HepG2 (cell line): Measurements from ENCODE around the gene ZNF33A. TPM values are rescaled to one million over a fixed set of nuclear protein-coding genes. Genes with fewer than 3 reads are reported as not detected.

Experiments used
- ATAC-seq: fragments of 200-7000 bp; cut with Tn5 transposase; 3 replicates; pipeline ENCODE4 v1.9.1; 2020; ENCODE audit warnings: mild to moderate bottlenecking, moderate library complexity
- BruUV-seq: library from RNA; stranded (reverse); fragments of 400-500 nt; replicated peaks from 2 replicates; lab custom pipeline; 2021; lab: Mats Ljungman, UMichigan
- CTCF ChIA-PET: fragments of 300-600 bp; formaldehyde crosslinking; extraction: SDS; loops from one replicate; lab custom pipeline; 2021; ENCODE audit warnings: low total read pairs, inconsistent platforms, low intra/inter-chr PET ratio; lab: Yijun Ruan, JAX
- POLR2A ChIA-PET: fragments of 350-600 bp; sonication (Branson Sonifier 250); formaldehyde crosslinking; loops from one replicate; lab custom pipeline; 2020; ENCODE audit warnings: antibody characterized with exemption, inconsistent platforms; lab: Yijun Ruan, JAX
- DNase-seq: peaks from one replicate; pipeline ENCODE4 v3.0.0-alpha.2; 2015; ENCODE audit warnings: low spot score
- FAIRE-seq: peaks from 3 replicates; lab custom pipeline; 2011; peaks lifted over from hg19 to GRCh38; lab: Jason Lieb, UNC
- H2AFZ ChIP-seq: one replicate; pipeline ENCODE4 v1.6.1; 2011; ENCODE audit warnings: low read length, inconsistent platforms
- H3K27ac ChIP-seq: fragments of 300-600 bp; 3 replicates; pipeline ENCODE4 v1.8.0; 2011; ENCODE audit warnings: mixed run types, mild to moderate bottlenecking, mixed read lengths, low read length, inconsistent platforms; ENCODE audit not compliant: insufficient read depth; ENCODE audit errors: extremely low read length
- H3K27me3 ChIP-seq, 2 experiments: fragments of 200-600 bp in 1 of 2; 2 replicates in 1 of 2; 3 replicates in 1 of 2; pipeline versions ENCODE4 v1.6.0 to v1.8.0; 2011; ENCODE audit warnings: low read length in 2 of 2, mild to moderate bottlenecking in 2 of 2, moderate library complexity in 2 of 2, inconsistent platforms in 1 of 2; ENCODE audit not compliant: insufficient read depth in 2 of 2, control insufficient read depth in 1 of 2
- H3K36me3 ChIP-seq, 2 experiments: fragments of 200-600 bp in 1 of 2; replicated peaks in 1 of 2; 2 replicates in 1 of 2; 3 replicates in 1 of 2; pipeline versions ENCODE4 v1.5.1 to v1.8.0; 2011; ENCODE audit warnings: low read length in 2 of 2, inconsistent platforms in 1 of 2; ENCODE audit not compliant: insufficient read depth in 2 of 2, control insufficient read depth in 1 of 2
- H3K4me1 ChIP-seq: 2 replicates; pipeline ENCODE4 v1.5.1; 2012; ENCODE audit warnings: low read length, inconsistent platforms; ENCODE audit not compliant: insufficient read depth
- H3K4me2 ChIP-seq: 2 replicates; pipeline ENCODE4 v1.6.0; 2011; ENCODE audit warnings: low read depth, low read length, inconsistent platforms
- H3K4me3 ChIP-seq, 3 experiments: fragments of 200-600 bp in 1 of 3; sonication (generic), shearing (Covaris generic) in 1 of 3; replicated peaks in 1 of 3; 2 replicates each; pipeline ENCODE4 v1.5.1; 2011 to 2016; ENCODE audit warnings: low read length in 3 of 3, inconsistent platforms in 2 of 3, low read depth in 2 of 3, mild to moderate bottlenecking in 2 of 3, control low read depth in 1 of 3, mixed read lengths in 1 of 3; ENCODE audit not compliant: insufficient read depth in 1 of 3
- H3K79me2 ChIP-seq: one replicate; pipeline ENCODE4 v1.6.1; 2011; ENCODE audit warnings: low read length, inconsistent platforms; ENCODE audit not compliant: insufficient read depth
- H3K9ac ChIP-seq: 2 replicates; pipeline ENCODE4 v1.6.0; 2011; ENCODE audit warnings: mild to moderate bottlenecking, low read depth, low read length, inconsistent platforms; ENCODE audit not compliant: insufficient read depth
- H3K9me3 ChIP-seq: 2 replicates; pipeline ENCODE4 v1.5.1; 2012; ENCODE audit warnings: mild to moderate bottlenecking, low read length
- H4K20me1 ChIP-seq: 2 replicates; pipeline ENCODE4 v1.6.0; 2011; ENCODE audit warnings: inconsistent platforms, mild to moderate bottlenecking, low read length, moderate library complexity; ENCODE audit not compliant: insufficient read depth
- ATF2 ChIP-seq: sonication (generic); formaldehyde crosslinking; IDR thresholded peaks from 2 replicates; pipeline ENCODE4 v1.4.0; 2020; ENCODE audit warnings: missing genetic modification reagents
- CHCHD3 ChIP-seq: sonication (generic); formaldehyde crosslinking; IDR thresholded peaks from 2 replicates; pipeline ENCODE4 v1.8.0; 2022; ENCODE audit warnings: mild to moderate bottlenecking, missing genetic modification reagents, moderate library complexity
- CTCF ChIP-seq: sonication (generic); formaldehyde crosslinking; IDR thresholded peaks from 2 replicates; pipeline ENCODE4 v1.5.0; 2020; ENCODE audit warnings: mild to moderate bottlenecking, missing genetic modification reagents, moderate library complexity
- ISX ChIP-seq: sonication (generic); formaldehyde crosslinking; conservative IDR thresholded peaks from 2 replicates; pipeline ENCODE4 v1.5.0; 2020; ENCODE audit warnings: missing genetic modification reagents
- KDM2A ChIP-seq: sonication (generic); formaldehyde crosslinking; IDR thresholded peaks from 2 replicates; pipeline ENCODE4 v1.4.0; 2020; ENCODE audit warnings: low read depth, missing genetic modification reagents, borderline replicate concordance
- POLR2G ChIP-seq: fragments of 200-400 bp; formaldehyde crosslinking; IDR thresholded peaks from 2 replicates; pipeline ENCODE4 v1.6.1; 2018; ENCODE audit warnings: mild to moderate bottlenecking, low read depth, low read length, moderate library complexity
- RBM22 ChIP-seq: fragments of 200-400 bp; formaldehyde crosslinking; optimal IDR thresholded peaks from 2 replicates; pipeline ENCODE3; 2017; ENCODE audit warnings: mild to moderate bottlenecking, low read length, moderate library complexity
- SIX4 ChIP-seq: sonication (generic); formaldehyde crosslinking; IDR thresholded peaks from 2 replicates; pipeline ENCODE4 v1.4.0; 2020; ENCODE audit warnings: missing genetic modification reagents
- WGBS: methylation state at CpG from one replicate; pipeline ENCODE4 v1.1.6; 2017; ENCODE audit warnings: low lambda C conversion rate; 5-methylcytosine and 5-hydroxymethylcytosine counted together
- in situ Hi-C: cut with HindIII; loops from 2 replicates; pipeline ENCODE4 v1.10.0; 2017; ENCODE audit warnings: low pct_unique_long_range_greater_than_20kb; ENCODE audit not compliant: extremely low pct_ligation_motif_present
- intact Hi-C: fragments of 100-400 bp; cut with micrococcal nuclease; formaldehyde crosslinking; loops from one replicate; pipeline ENCODE4 v1.10.0; 2022; ENCODE audit not compliant: unreplicated experiment
- polyA plus RNA-seq, 8 experiments: library from polyadenylated mRNA; depleted of rRNA in 3 of 8; stranded (reverse) in 7 of 8; unstranded in 1 of 8; fragments of >200 nt; fragmentation: Illumina TruSeq in 4 of 8; extraction: Trizol in 4 of 8; gene quantifications; 2 replicates each; pipeline versions ENCODE4 v1.2.1 to v1.2.3, GENCODE V29; 2011 to 2016; ENCODE audit warnings: low read depth in 4 of 8, missing spikeins in 1 of 8, mixed read lengths in 1 of 8; ENCODE audit not compliant: insufficient read depth in 1 of 8
- total RNA-seq, 5 experiments: library from RNA; depleted of rRNA; stranded (reverse); fragments of >200 nt; fragmentation: Illumina TruSeq; extraction: Trizol; gene quantifications; 2 replicates each; pipeline ENCODE4 v1.2.3, GENCODE V29; 2016; ENCODE audit warnings: low read depth in 1 of 5
- TF ChIP-seq, protein P1 (sequence below): sonication (generic); formaldehyde crosslinking; IDR thresholded peaks from 2 replicates; pipeline ENCODE4 v1.5.0; 2020; ENCODE audit warnings: missing genetic modification reagents, mild to moderate bottlenecking, borderline replicate concordance
- TF ChIP-seq, protein P2 (sequence below): sonication (generic); formaldehyde crosslinking; IDR thresholded peaks from 2 replicates; pipeline ENCODE4 v1.4.0; 2020; ENCODE audit warnings: missing genetic modification reagents
- TF ChIP-seq, protein P3 (sequence below): sonication (generic); formaldehyde crosslinking; IDR thresholded peaks from 2 replicates; pipeline ENCODE4 v1.4.0; 2020; ENCODE audit warnings: missing genetic modification reagents

The ZNF33A gene
- total and polyA plus RNA-seq, 2 of the 13 experiments (the other 11 are each of a cell fraction or from before 2014, with no cell fraction given) = 13.1 to 22.5 TPM

- TF ChIP-seq, protein P1, sequence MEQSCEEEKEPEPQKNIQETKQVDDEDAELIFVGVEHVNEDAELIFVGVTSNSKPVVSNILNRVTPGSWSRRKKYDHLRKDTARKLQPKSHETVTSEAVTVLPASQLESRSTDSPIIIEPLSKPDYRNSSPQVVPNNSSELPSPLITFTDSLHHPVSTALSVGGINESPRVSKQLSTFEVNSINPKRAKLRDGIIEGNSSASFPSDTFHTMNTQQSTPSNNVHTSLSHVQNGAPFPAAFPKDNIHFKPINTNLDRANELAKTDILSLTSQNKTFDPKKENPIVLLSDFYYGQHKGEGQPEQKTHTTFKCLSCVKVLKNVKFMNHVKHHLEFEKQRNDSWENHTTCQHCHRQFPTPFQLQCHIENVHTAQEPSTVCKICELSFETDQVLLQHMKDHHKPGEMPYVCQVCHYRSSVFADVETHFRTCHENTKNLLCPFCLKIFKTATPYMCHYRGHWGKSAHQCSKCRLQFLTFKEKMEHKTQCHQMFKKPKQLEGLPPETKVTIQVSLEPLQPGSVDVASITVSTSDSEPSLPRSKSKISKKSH (CRISPR knock-in tag) = 0 out of 2 replicates have a peak, but pooled peaks have one; percentile 4
- no peak for TF ChIP-seq SIX4
Measured at GRCh38 chr10:38093816-38094157, 83.3 kb downstream of the ZNF33A start (continued).

- H3K9ac ChIP-seq = peak within 1 kb of the TSS; percentile 86
- peak; percentile 65 for FAIRE-seq
- ChIA-PET POLR2A (interaction anchor here (0.9 kb wide), 1 partner anchor 84 kb away, joined by 3 read pairs; the partner anchor contains the start of gene ZNF33A), CTCF (no interaction called here)
- DNase-seq = peak; percentile 94
- intact Hi-C loops = loop anchor here (1.0 to 10.0 kb wide), 2 partner anchors 80 to 118 kb away; partner anchors contain the start of genes ZNF25 and ZNF33A
- peak within 1 kb of the TSS; percentile 88 for H3K4me2 ChIP-seq
- H3K4me1 ChIP-seq = peaks cover 43% of the 10 kb centered on the region
- no peaks in the 10 kb centered on the region; a peak in 1 of 5 replicates for H3K27me3 ChIP-seq
- no peaks in the 10 kb centered on the region for H3K9me3 ChIP-seq
- in situ Hi-C loops = no loop called here
- H3K4me3 ChIP-seq = peak within 1 kb of the TSS; percentile 77 to 92 (median 80)
- H3K79me2 ChIP-seq = peaks cover 13% of the 10 kb centered on the region
- H4K20me1 ChIP-seq = no peaks in the 10 kb centered on the region
- TSS peak; percentile 40 for BruUV-seq
- 0% methylated on average over 31 of the region's 59 CpGs for WGBS
- peak within 1 kb of the TSS; percentile 60 for H2AFZ ChIP-seq
- peaks cover 0 to 15% of the 10 kb centered on the region in 2 experiments; a peak in 2 of 5 replicates for H3K36me3 ChIP-seq
- peak; percentile 98 for ATAC-seq
- peak within 1 kb of the TSS; percentile 75 for H3K27ac ChIP-seq
- TF ChIP-seq, protein P2, sequence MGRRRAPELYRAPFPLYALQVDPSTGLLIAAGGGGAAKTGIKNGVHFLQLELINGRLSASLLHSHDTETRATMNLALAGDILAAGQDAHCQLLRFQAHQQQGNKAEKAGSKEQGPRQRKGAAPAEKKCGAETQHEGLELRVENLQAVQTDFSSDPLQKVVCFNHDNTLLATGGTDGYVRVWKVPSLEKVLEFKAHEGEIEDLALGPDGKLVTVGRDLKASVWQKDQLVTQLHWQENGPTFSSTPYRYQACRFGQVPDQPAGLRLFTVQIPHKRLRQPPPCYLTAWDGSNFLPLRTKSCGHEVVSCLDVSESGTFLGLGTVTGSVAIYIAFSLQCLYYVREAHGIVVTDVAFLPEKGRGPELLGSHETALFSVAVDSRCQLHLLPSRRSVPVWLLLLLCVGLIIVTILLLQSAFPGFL (CRISPR knock-in tag) = no peak
- TF ChIP-seq CTCF (CRISPR knock-in tag) (peak; percentile 11; the same call in 1 of the 2 replicates), RBM22 (no peak), KDM2A (CRISPR knock-in tag) (peak; percentile 79), CHCHD3 (peak; percentile 69; the same call in 1 of the 2 replicates), POLR2G (peak; percentile 82), ISX (CRISPR knock-in tag) (0 out of 2 replicates have a peak, but pooled peaks have one; percentile 39), ATF2 (CRISPR knock-in tag) (0 out of 2 replicates have a peak, but pooled peaks have one; percentile 12)
- TF ChIP-seq, protein P3, sequence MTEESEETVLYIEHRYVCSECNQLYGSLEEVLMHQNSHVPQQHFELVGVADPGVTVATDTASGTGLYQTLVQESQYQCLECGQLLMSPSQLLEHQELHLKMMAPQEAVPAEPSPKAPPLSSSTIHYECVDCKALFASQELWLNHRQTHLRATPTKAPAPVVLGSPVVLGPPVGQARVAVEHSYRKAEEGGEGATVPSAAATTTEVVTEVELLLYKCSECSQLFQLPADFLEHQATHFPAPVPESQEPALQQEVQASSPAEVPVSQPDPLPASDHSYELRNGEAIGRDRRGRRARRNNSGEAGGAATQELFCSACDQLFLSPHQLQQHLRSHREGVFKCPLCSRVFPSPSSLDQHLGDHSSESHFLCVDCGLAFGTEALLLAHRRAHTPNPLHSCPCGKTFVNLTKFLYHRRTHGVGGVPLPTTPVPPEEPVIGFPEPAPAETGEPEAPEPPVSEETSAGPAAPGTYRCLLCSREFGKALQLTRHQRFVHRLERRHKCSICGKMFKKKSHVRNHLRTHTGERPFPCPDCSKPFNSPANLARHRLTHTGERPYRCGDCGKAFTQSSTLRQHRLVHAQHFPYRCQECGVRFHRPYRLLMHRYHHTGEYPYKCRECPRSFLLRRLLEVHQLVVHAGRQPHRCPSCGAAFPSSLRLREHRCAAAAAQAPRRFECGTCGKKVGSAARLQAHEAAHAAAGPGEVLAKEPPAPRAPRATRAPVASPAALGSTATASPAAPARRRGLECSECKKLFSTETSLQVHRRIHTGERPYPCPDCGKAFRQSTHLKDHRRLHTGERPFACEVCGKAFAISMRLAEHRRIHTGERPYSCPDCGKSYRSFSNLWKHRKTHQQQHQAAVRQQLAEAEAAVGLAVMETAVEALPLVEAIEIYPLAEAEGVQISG (CRISPR knock-in tag) = peak; percentile 84
Measured at GRCh38 chr10:38094158-38094926, 83.9 kb downstream of the ZNF33A start, which contains the start of gene ZNF37A. Gene ZNF37A (plus strand): TSS chr10:38094337. CDS start chr10:38096618, 2,281 bp downstream.
